Lower lobe of right lung (tissue), 2 donors: ENCODE results near the gene RRP1B. TPM values are rescaled to one million over a fixed set of nuclear protein-coding genes. Genes with fewer than 3 reads are reported as not detected.

Experiments
- ATAC-seq, 2 donors: fragments of 200-7000 bp; cut with Tn5 transposase; one replicate each; pipeline ENCODE4 v1.9.1; 2020 to 2022; ENCODE audit warnings: mild to moderate bottlenecking in 2 of 2, moderate library complexity in 2 of 2
- DNase-seq: peaks from one replicate; pipeline ENCODE4 v3.0.0-alpha.2; 2020
- H3K27ac ChIP-seq: fragments of 200-600 bp; one replicate; pipeline ENCODE4 v1.8.0; 2022
- H3K27me3 ChIP-seq: fragments of 200-600 bp; one replicate; pipeline ENCODE4 v1.8.0; 2022; ENCODE audit warnings: low read depth
- H3K36me3 ChIP-seq: fragments of 200-600 bp; one replicate; pipeline ENCODE4 v1.8.0; 2022; ENCODE audit warnings: mild to moderate bottlenecking
- H3K4me1 ChIP-seq: fragments of 200-600 bp; one replicate; pipeline ENCODE4 v1.8.0; 2022
- H3K4me3 ChIP-seq: fragments of 200-600 bp; one replicate; pipeline ENCODE4 v1.8.0; 2022; ENCODE audit warnings: mild to moderate bottlenecking
- H3K9me3 ChIP-seq: fragments of 200-600 bp; one replicate; pipeline ENCODE4 v1.8.0; 2022
- intact Hi-C: fragments of 100-400 bp; cut with DNase I; formaldehyde crosslinking; loops from one replicate; pipeline ENCODE4 v1.11.0; 2022
- total RNA-seq: library from RNA; stranded (reverse); fragmentation: NEBNext Ultra II Directional; extraction: Animal tissue kit (Norgen Biotek cat#: 25700); gene quantifications from one replicate; pipeline ENCODE4 v1.2.1, GENCODE V29; 2021
- TF ChIP-seq, protein P1 (sequence below): fragments of 200-600 bp; IDR thresholded peaks from one replicate; pipeline ENCODE4 v1.8.0; 2022; ENCODE audit warnings: antibody characterized with exemption, mild to moderate bottlenecking
- donor health status: DM: no; HTN: yes; CAD: no; lungs with severe emphysema.

RRP1B gene
- total RNA-seq, 1 donor from 2014 or later, result 18.1 TPM

DNA sequence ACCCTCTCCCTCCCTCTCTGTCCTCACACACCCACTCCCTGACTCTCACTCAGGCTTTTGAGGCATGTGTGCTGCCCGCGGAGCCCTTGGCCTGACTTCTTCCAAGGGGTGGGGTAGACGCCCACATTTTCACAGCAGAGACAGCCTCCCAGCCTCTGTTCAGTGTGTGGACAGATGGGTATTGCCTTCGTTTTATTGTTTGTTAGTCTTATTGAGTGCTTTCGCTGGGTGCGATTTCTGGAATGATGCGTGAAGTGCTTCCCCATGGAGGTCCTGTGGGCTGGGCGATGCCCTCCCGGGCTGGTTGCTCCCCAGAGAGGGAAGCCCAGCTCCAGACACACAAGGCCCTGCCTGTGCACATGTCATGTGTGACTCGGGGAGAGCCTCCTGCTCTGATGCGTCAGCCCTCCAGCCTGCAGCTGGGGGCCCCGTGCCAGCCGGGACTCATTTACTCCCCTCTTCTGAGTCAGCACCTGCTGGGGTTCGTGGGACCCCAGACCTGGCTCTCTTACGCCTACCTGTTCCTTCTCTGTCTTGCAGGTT, 74.2 kb downstream of the RRP1B start:
- Histone ChIP-seq H3K4me1 (peaks cover 57% of the 10 kb centered on the region), H3K27ac (peak overlapping the region; percentile 75), H3K9me3 (no peaks in the 10 kb centered on the region), H3K4me3 (no peak overlapping the region), H3K27me3 (no peaks in the 10 kb centered on the region), H3K36me3 (peaks cover 38% of the 10 kb centered on the region)
- ATAC-seq, result peak; percentile 7 to 26
- intact Hi-C loops, result no loop called here
- no peak for DNase-seq
- TF ChIP-seq, protein P1, sequence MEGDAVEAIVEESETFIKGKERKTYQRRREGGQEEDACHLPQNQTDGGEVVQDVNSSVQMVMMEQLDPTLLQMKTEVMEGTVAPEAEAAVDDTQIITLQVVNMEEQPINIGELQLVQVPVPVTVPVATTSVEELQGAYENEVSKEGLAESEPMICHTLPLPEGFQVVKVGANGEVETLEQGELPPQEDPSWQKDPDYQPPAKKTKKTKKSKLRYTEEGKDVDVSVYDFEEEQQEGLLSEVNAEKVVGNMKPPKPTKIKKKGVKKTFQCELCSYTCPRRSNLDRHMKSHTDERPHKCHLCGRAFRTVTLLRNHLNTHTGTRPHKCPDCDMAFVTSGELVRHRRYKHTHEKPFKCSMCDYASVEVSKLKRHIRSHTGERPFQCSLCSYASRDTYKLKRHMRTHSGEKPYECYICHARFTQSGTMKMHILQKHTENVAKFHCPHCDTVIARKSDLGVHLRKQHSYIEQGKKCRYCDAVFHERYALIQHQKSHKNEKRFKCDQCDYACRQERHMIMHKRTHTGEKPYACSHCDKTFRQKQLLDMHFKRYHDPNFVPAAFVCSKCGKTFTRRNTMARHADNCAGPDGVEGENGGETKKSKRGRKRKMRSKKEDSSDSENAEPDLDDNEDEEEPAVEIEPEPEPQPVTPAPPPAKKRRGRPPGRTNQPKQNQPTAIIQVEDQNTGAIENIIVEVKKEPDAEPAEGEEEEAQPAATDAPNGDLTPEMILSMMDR, result no peak

- peaks cover 49% of the 10 kb centered on the region for H3K4me1 ChIP-seq
- no peak for DNase-seq
- peak; percentile 57 to 64 for ATAC-seq
- H3K36me3 ChIP-seq, result peaks cover 38% of the 10 kb centered on the region
- H3K4me3 ChIP-seq, result no peak overlapping the region
- H3K9me3 ChIP-seq, result no peaks in the 10 kb centered on the region
- intact Hi-C loops, result no loop called here
- TF ChIP-seq, protein P1, result no peak
- H3K27me3 ChIP-seq, result no peaks in the 10 kb centered on the region
- H3K27ac ChIP-seq, result peak overlapping the region; percentile 75
Observed at GRCh38 chr21:43734131-43734927, 75.0 kb downstream of the RRP1B start.

DNA sequence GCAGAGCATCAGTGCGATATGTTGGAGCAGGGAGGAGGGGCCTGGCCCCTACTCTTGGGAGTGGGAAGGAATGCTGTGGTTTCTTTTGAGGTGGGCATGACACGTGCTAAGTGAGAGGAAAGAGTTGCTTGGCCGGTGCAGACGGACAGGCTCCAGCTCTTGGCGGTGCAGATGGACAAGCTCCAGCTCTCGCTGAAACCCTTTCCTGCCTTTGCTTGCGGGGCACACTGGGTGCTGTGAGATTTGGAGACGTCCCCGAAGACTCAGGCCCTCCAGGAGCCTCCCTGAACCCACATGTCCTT, 75.5 kb downstream of the RRP1B start:
- Histone ChIP-seq H3K4me3 (no peak overlapping the region), H3K27ac (peak overlapping the region; percentile 75), H3K27me3 (no peaks in the 10 kb centered on the region), H3K4me1 (peaks cover 44% of the 10 kb centered on the region), H3K36me3 (peaks cover 42% of the 10 kb centered on the region), H3K9me3 (no peaks in the 10 kb centered on the region)
- TF ChIP-seq, protein P1, result no peak
- ATAC-seq (peak; percentile 53 to 75), DNase-seq (peak; percentile 60)
- intact Hi-C loops, result no loop called here

DNA sequence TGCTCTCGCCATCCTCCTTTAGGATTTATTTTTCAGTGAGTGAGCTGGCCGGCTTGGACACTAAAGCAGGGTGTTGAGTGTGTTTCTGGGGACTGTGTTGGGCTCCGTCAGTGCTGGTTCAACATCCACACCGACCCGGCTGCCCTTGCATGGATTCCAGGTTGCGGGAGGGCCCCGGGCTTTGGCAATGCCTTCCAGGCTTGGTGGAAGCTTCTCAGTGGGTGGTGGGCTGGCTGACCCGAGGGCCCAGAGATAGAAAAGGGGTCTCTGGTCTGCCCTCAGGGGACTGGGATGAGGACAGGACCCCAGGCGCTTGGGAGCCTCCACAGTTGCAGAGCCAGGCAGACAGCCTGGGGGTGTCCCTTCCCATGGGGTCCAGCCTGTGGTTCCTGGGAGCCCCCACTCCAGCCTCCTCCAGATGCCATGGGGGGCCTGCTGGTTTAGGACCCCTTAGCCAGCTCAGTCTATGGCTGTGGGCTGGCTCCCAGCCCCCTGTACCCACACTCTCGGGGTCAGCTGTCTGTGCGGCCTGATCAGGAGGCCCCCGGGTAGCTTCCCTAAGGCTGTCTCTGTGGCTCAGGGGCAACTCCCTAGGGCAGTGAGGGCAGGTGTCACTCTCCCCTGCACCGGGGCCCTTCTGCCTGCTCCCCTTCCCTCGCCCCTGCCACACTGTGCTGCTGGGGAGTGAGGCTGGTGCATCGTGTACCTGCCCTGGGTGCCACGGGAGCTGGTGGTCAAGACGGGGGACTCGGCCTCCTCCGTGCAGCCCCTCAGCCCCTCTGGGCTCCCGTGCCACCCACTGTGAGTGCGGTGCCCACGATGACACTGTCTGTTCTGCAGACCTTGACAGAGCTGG, 76.1 kb downstream of the RRP1B start:
- Histone ChIP-seq H3K4me1 (peaks cover 46% of the 10 kb centered on the region), H3K9me3 (no peaks in the 10 kb centered on the region), H3K36me3 (peaks cover 42% of the 10 kb centered on the region), H3K4me3 (no peak overlapping the region), H3K27ac (peak overlapping the region; percentile 75), H3K27me3 (no peaks in the 10 kb centered on the region)
- DNase-seq (no peak), ATAC-seq (no peak)
- TF ChIP-seq, protein P1, result no peak
- intact Hi-C loops, result no loop called here

DNA sequence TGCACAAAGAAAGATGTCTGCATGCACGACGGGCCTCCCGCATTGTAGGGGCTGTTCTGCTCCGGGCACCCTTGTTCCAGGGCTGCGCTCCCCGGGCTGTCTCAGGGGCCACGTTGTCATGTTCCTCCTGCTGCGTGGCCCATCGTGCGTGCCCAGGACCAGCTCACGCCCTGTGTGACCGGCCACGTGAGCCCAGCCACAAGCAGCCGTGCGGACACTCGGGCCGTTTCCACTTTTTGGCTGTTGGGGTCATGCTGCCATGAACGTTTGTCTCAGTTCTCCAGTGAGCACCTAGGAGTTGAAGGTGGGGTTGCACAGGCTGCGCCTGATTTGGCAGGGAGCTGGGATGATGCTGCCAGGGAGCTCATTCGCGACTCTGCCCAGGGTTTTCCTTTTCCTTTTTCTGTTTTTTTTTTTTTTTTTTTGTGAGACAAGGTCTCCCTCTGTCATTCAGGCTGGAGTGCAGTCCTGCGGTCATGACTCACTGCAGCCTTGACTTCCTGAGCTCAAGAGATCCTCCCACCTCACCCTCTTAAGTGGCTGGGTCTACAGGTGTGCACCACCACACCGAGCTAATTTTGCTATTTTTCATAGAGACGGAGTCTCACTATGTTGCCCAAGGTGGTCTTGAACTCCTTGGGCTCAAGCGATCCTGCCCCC, 77.0 kb downstream of the RRP1B start:
- intact Hi-C loops, result no loop called here
- DNase-seq (no peak), ATAC-seq (no peak)
- H3K27ac ChIP-seq, result no peak overlapping the region
- peaks cover 48% of the 10 kb centered on the region for H3K4me1 ChIP-seq
- TF ChIP-seq, protein P1, result no peak
- H3K9me3 ChIP-seq, result no peaks in the 10 kb centered on the region
- peaks cover 42% of the 10 kb centered on the region for H3K36me3 ChIP-seq
- H3K27me3 ChIP-seq, result no peaks in the 10 kb centered on the region
- H3K4me3 ChIP-seq, result no peak overlapping the region
